IMR-90 (cell line): Measurements from ENCODE around the gene TRAPPC10.

ENCODE experiments used
- CTCF ChIP-seq: conservative IDR thresholded peaks from 2 replicates; pipeline ENCODE4 v1.5.1; 2012; ENCODE audit warnings: mild to moderate bottlenecking, low read depth, low read length, improper control_type of control experiment
- MXI1 ChIP-seq: IDR thresholded peaks from 2 replicates; pipeline ENCODE4 v1.6.1; 2012; ENCODE audit warnings: low read depth, mild to moderate bottlenecking, low read length, moderate library complexity, borderline replicate concordance
- POLR2A ChIP-seq: IDR thresholded peaks from 2 replicates; pipeline ENCODE4 v1.6.1; 2012; ENCODE audit warnings: mild to moderate bottlenecking, low read depth, low read length
- SMC3 ChIP-seq: fragments of 150-350 bp; IDR thresholded peaks from 2 replicates; pipeline ENCODE4 v1.6.1; 2016; ENCODE audit warnings: low read depth, mild to moderate bottlenecking, antibody characterized with exemption, low read length, moderate library complexity
- USF2 ChIP-seq: fragments of 150-350 bp; IDR thresholded peaks from 2 replicates; pipeline ENCODE4 v1.6.1; 2017; ENCODE audit warnings: mild to moderate bottlenecking, antibody characterized with exemption, low read length, low read depth

- TF ChIP-seq CTCF (no peak), MXI1 (no peak), USF2 (no peak), POLR2A (no peak), SMC3 (no peak)
Measured at GRCh38 chr21:44018813-44019567, 6.9 kb downstream of the TRAPPC10 start.
